ENCODE data around the gene RASAL2. TPM values are rescaled to one million over a fixed set of nuclear protein-coding genes. Genes with fewer than 3 reads are reported as not detected.

The RASAL2 gene
- total RNA-seq, 3 donors from 2014 or later = 28.5 to 41.0 (median 40.5) TPM

- Histone ChIP-seq H3K4me1 (no peaks in the 10 kb centered on the region), H3K9me3 (no peaks in the 10 kb centered on the region), H3K27ac (no peak overlapping the region), H3K27me3 (no peaks in the 10 kb centered on the region), H3K36me3 (no peaks in the 10 kb centered on the region), H3K4me3 (no peak overlapping the region)
- no peak for DNase-seq (ENCODE audit: low spot score in 2 of 2)
- intact Hi-C loops (cut with DNase I; ENCODE audit: low total_unique reads) = loop anchor here (10.0 kb wide), 1 partner anchor 484 kb away; no protein-coding TSS in a partner anchor
- no peak for TF ChIP-seq POLR2A (IDR thresholded peaks at IDR 0.05)
- no peak for TF ChIP-seq CTCF (IDR thresholded peaks at IDR 0.05)
- no peak for TF ChIP-seq POLR2AphosphoS5 (IDR thresholded peaks at IDR 0.05)
Observed at GRCh38 chr1:178530502-178530901, 436.6 kb downstream of the RASAL2 start.

- TF ChIP-seq POLR2AphosphoS5 (IDR thresholded peaks at IDR 0.05) (no peak), CTCF (IDR thresholded peaks at IDR 0.05) (no peak), POLR2A (IDR thresholded peaks at IDR 0.05) (no peak)
- Histone ChIP-seq H3K9me3 (no peaks in the 10 kb centered on the region), H3K4me3 (peak overlapping the region in 1 of 3 donors; percentile 4), H3K36me3 (no peaks in the 10 kb centered on the region), H3K4me1 (no peaks in the 10 kb centered on the region), H3K27me3 (no peaks in the 10 kb centered on the region), H3K27ac (no peak overlapping the region)
- DNase-seq (ENCODE audit: low spot score in 2 of 2) = no peak
- intact Hi-C loops (cut with DNase I; ENCODE audit: low total_unique reads) = loop anchor here (10.0 kb wide), 1 partner anchor 483 kb away; no protein-coding TSS in a partner anchor
Observed at GRCh38 chr1:178531887-178532286, 438.0 kb downstream of the RASAL2 start.

GRCh38 chr1:178532392-178532791 is 438.5 kb downstream of the RASAL2 start:
- no peak overlapping the region for H3K27ac ChIP-seq
- H3K9me3 ChIP-seq = no peaks in the 10 kb centered on the region
- intact Hi-C loops (cut with DNase I; ENCODE audit: low total_unique reads) = loop anchor here (10.0 kb wide), 1 partner anchor 482 kb away; no protein-coding TSS in a partner anchor
- DNase-seq (ENCODE audit: low spot score in 2 of 2) = peak; percentile 67 to 85
- no peaks in the 10 kb centered on the region for H3K36me3 ChIP-seq
- TF ChIP-seq CTCF (IDR thresholded peaks at IDR 0.05) = peak; percentile 74 to 93 (median 89)
- TF ChIP-seq POLR2A (IDR thresholded peaks at IDR 0.05) = no peak
- H3K27me3 ChIP-seq = no peaks in the 10 kb centered on the region
- peak overlapping the region in 1 of 3 donors; percentile 4 for H3K4me3 ChIP-seq
- no peaks in the 10 kb centered on the region for H3K4me1 ChIP-seq

GRCh38 chr1:178533121-178533946 is 439.4 kb downstream of the RASAL2 start:
- Histone ChIP-seq H3K4me1 (no peaks in the 10 kb centered on the region), H3K4me3 (no peak overlapping the region), H3K36me3 (no peaks in the 10 kb centered on the region), H3K27ac (no peak overlapping the region), H3K27me3 (no peaks in the 10 kb centered on the region), H3K9me3 (no peaks in the 10 kb centered on the region)
- intact Hi-C loops (cut with DNase I; ENCODE audit: low total_unique reads) = loop anchor here (10.0 kb wide), 1 partner anchor 481 kb away; no protein-coding TSS in a partner anchor
- no peak for DNase-seq (ENCODE audit: low spot score in 2 of 2)
- TF ChIP-seq POLR2AphosphoS5 (IDR thresholded peaks at IDR 0.05) (no peak), POLR2A (IDR thresholded peaks at IDR 0.05) (no peak), CTCF (IDR thresholded peaks at IDR 0.05) (no peak)

Other genes with a start within 250 kb of the RASAL2 start
- gene SEC16B, start 124.0 kb upstream of the RASAL2 start, total RNA-seq = 1 to 10 TPM; 3.8 to 8.8 (median 4.8) TPM